Muscle of leg (tissue), 11 donors: ENCODE measurements around the gene FOXP4. TPM values are rescaled to one million over a fixed set of nuclear protein-coding genes. Genes with fewer than 3 reads are reported as not detected.

Experiments used
- DNase-seq: peaks from one replicate; pipeline ENCODE4 v3.0.0; 2013
- H3K27ac ChIP-seq: one replicate; pipeline ENCODE4 v1.5.1; 2013; ENCODE audit warnings: mild to moderate bottlenecking, low read length, control low read depth
- H3K27me3 ChIP-seq: one replicate; pipeline ENCODE4 v1.6.1; 2013; ENCODE audit warnings: low read length; ENCODE audit not compliant: control insufficient read depth, insufficient read depth
- H3K36me3 ChIP-seq: one replicate; pipeline ENCODE4 v1.6.1; 2013; ENCODE audit warnings: low read length; ENCODE audit not compliant: control insufficient read depth, insufficient read depth
- H3K4me1 ChIP-seq: one replicate; pipeline ENCODE4 v1.6.1; 2013; ENCODE audit warnings: low read length; ENCODE audit not compliant: control insufficient read depth, insufficient read depth
- H3K4me3 ChIP-seq: one replicate; pipeline ENCODE4 v1.5.1; 2013; ENCODE audit warnings: low read length, control low read depth
- H3K9me3 ChIP-seq: replicated peaks from 2 replicates; pipeline ENCODE4 v1.6.1; 2013; ENCODE audit warnings: low read depth, low read length; ENCODE audit not compliant: control insufficient read depth
- WGBS: methylation state at CpG from one replicate; pipeline ENCODE4 v1.1.5; 2013; ENCODE audit warnings: missing lambda C conversion rate; ENCODE audit not compliant: insufficient coverage; 5-methylcytosine and 5-hydroxymethylcytosine counted together
- polyA plus RNA-seq, 8 donors: library from polyadenylated mRNA; unstranded; fragments of 120-200 nt; gene quantifications; one replicate each; pipeline versions ENCODE4 v1.2.1 to v1.2.3, GENCODE V29; 2013; ENCODE audit warnings: inconsistent platforms in 1 of 8, low replicate concordance in 1 of 8; ENCODE audit not compliant: insufficient read length in 8 of 8, insufficient read depth in 1 of 8
- total RNA-seq: library from RNA; stranded (reverse); fragments of 120-200 nt; gene quantifications from one replicate; pipeline ENCODE4 v1.2.4, GENCODE V29; 2013

FOXP4 gene
- total and polyA plus RNA-seq, 9 donors = 3.0 to 25.7 (median 14.3) TPM

- peak overlapping the region; percentile 24 for H3K4me3 ChIP-seq
- peaks cover 64% of the 10 kb centered on the region for H3K27me3 ChIP-seq
- DNase-seq = no peak
- peak overlapping the region; percentile 70 for H3K27ac ChIP-seq
- no peaks in the 10 kb centered on the region for H3K9me3 ChIP-seq
- H3K4me1 ChIP-seq = peaks cover 33% of the 10 kb centered on the region
- WGBS = 3% methylated on average over 26 of the region's 31 CpGs
- H3K36me3 ChIP-seq = no peaks in the 10 kb centered on the region
These were observed 41.6 kb upstream of the FOXP4 start for GRCh38 chr6:41504466-41505121.

- Histone ChIP-seq H3K4me3 (no peak overlapping the region), H3K27me3 (peaks cover 68% of the 10 kb centered on the region), H3K27ac (peak overlapping the region; percentile 70), H3K36me3 (no peaks in the 10 kb centered on the region), H3K4me1 (peaks cover 33% of the 10 kb centered on the region), H3K9me3 (no peaks in the 10 kb centered on the region)
- DNase-seq = peak; percentile 96
- whole genome bisulfite sequencing = 1% methylated on average over 54 of the region's 57 CpGs
These were observed 40.8 kb upstream of the FOXP4 start for GRCh38 chr6:41505122-41506049.

DNA sequence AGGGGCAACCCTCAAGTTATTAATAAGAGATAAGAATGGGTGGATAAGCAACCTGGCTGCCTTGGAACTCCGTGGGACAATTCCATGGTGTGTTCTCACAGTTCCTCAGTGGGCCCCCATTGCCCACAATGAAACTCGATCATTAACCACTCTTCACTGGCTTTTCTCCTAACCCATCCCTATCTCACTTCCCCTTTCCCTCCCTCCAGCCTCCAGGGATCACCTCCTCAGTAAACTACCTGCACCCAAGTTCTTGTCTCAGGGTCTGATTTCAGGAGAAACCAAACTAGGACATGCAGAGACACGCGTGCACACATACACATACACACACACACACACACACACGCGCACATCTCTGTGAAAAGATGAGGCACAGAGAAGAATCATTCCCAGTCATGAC is 37.7 kb upstream of the FOXP4 start:
- H3K4me1 ChIP-seq = peaks cover 19% of the 10 kb centered on the region
- no peak overlapping the region for H3K27ac ChIP-seq
- H3K27me3 ChIP-seq = peaks cover 72% of the 10 kb centered on the region
- no peak for DNase-seq
- H3K36me3 ChIP-seq = no peaks in the 10 kb centered on the region
- H3K4me3 ChIP-seq = no peak overlapping the region
- H3K9me3 ChIP-seq = no peaks in the 10 kb centered on the region
- 85% methylated on average over 5 of the region's 6 CpGs for WGBS

- Histone ChIP-seq H3K27ac (no peak overlapping the region), H3K4me1 (peaks cover 10% of the 10 kb centered on the region), H3K36me3 (no peaks in the 10 kb centered on the region), H3K27me3 (peaks cover 64% of the 10 kb centered on the region), H3K4me3 (no peak overlapping the region), H3K9me3 (no peaks in the 10 kb centered on the region)
- no peak for DNase-seq
- WGBS = no CpG with 5 or more reads among the region's 5 CpGs
These were observed 36.6 kb upstream of the FOXP4 start for GRCh38 chr6:41509580-41509979.

GRCh38 chr6:41511443-41512060 is 34.6 kb upstream of the FOXP4 start:
- no peaks in the 10 kb centered on the region for H3K4me1 ChIP-seq
- 48% methylated on average over 4 of the region's 7 CpGs for WGBS
- no peak overlapping the region for H3K4me3 ChIP-seq
- peaks cover 50% of the 10 kb centered on the region for H3K27me3 ChIP-seq
- no peaks in the 10 kb centered on the region for H3K9me3 ChIP-seq
- H3K36me3 ChIP-seq = no peaks in the 10 kb centered on the region
- DNase-seq = no peak
- no peak overlapping the region for H3K27ac ChIP-seq

DNA sequence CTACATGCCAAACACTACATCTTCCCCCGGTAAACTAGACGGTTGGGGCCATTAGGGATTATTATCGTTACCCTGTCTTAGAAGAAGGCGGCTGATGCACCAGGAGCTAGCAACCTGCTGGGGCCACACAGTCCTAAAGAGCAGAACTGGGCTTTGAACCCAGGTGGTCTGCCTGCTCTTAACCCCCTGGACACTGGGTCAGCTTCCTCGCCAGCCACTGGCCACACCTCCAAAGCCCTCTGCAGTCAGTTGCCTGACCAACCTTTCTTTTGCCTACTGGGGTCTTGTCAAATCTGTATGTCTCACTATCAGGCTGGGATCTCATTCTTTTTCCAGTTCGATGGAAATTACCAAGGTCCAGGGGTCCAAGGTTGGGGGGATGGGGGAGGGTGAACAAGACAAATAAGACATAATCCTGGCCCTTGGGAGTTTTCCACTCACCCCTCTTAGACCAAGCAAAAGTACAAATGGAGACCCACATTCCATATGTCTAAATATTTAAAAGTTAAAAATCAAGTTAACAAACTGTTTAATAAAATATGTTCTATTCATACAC is 34.0 kb upstream of the FOXP4 start:
- no peak for DNase-seq
- H3K4me1 ChIP-seq = no peaks in the 10 kb centered on the region
- no peak overlapping the region for H3K27ac ChIP-seq
- H3K4me3 ChIP-seq = no peak overlapping the region
- no peaks in the 10 kb centered on the region for H3K36me3 ChIP-seq
- 92% methylated on average over 4 of the region's 6 CpGs for WGBS
- peaks cover 46% of the 10 kb centered on the region for H3K27me3 ChIP-seq
- H3K9me3 ChIP-seq = no peaks in the 10 kb centered on the region

DNA sequence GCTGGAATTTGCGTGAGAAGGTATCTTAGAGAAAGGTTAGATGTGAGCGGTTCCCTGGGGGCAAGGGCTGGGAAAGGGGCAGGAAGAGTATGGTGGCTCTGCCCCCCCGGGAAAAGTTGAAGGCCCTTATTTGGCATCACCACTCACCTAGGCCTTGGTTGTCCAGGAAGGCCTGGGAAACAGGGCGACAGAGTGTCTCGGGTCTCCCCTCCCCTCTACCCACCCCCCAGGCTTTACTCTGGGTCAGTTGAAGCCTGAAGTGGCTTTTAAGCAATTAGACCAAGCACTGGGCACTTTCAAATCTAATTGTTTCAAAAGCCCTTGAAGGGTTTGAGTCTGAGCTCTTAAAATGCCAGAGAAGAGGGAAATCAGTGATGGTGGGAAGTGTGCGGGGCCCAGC is 30.2 kb upstream of the FOXP4 start:
- no peaks in the 10 kb centered on the region for H3K4me1 ChIP-seq
- DNase-seq = no peak
- no peak overlapping the region for H3K4me3 ChIP-seq
- H3K9me3 ChIP-seq = no peaks in the 10 kb centered on the region
- H3K27ac ChIP-seq = no peak overlapping the region
- peaks cover 14% of the 10 kb centered on the region for H3K27me3 ChIP-seq
- no peaks in the 10 kb centered on the region for H3K36me3 ChIP-seq
- 40% methylated on average over 1 of the region's 6 CpGs for WGBS

GRCh38 chr6:41518118-41518517 is 28.1 kb upstream of the FOXP4 start:
- Histone ChIP-seq H3K27me3 (peaks cover 22% of the 10 kb centered on the region), H3K9me3 (no peaks in the 10 kb centered on the region), H3K36me3 (no peaks in the 10 kb centered on the region), H3K4me3 (no peak overlapping the region), H3K27ac (no peak overlapping the region), H3K4me1 (no peaks in the 10 kb centered on the region)
- DNase-seq = no peak
- 69% methylated on average over 5 of the region's 7 CpGs for WGBS

DNA sequence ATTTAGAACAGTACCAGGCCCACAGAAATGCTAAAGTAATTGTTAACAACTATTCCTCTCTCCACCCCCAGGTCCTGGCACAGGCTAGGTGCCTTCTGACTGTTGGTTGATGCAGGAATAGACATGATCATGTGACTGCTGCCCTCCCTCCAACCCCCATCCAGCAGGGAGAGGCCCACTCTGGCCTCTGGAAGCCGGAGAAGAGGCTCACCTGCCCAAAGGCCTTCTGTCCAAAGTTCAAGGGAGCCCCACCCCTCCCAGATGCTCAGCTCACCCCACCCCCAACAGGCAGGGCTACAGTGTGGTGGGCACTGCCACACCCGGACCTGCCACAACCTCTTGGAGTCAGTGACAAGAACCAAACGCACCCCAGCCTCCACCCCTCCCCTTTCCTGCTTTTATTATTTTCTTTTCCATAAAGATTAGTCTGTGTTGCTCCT is 26.9 kb upstream of the FOXP4 start:
- no peaks in the 10 kb centered on the region for H3K9me3 ChIP-seq
- H3K27me3 ChIP-seq = peaks cover 32% of the 10 kb centered on the region
- no peaks in the 10 kb centered on the region for H3K4me1 ChIP-seq
- DNase-seq = no peak
- H3K36me3 ChIP-seq = no peaks in the 10 kb centered on the region
- no peak overlapping the region for H3K4me3 ChIP-seq
- H3K27ac ChIP-seq = no peak overlapping the region
- WGBS = 44% methylated on average over 2 of the region's 3 CpGs
